Transverse colon (tissue), 4 donors: ENCODE measurements around the gene PTPRN2. TPM values are rescaled to one million over a fixed set of nuclear protein-coding genes. Genes with fewer than 3 reads are reported as not detected.

Source experiments
- DNase-seq: peaks from one replicate; pipeline ENCODE4 v3.0.0-alpha.2; 2019
- H3K27ac ChIP-seq, 4 donors: fragments of 200-600 bp; sonication (generic); 2 replicates each; pipeline ENCODE4 v1.5.1; 2016 to 2018; ENCODE audit warnings: inconsistent platforms in 4 of 4
- H3K27me3 ChIP-seq: fragments of 200-600 bp; sonication (generic); 2 replicates; pipeline ENCODE4 v1.5.1; 2017; ENCODE audit warnings: inconsistent platforms
- H3K36me3 ChIP-seq, 4 donors: fragments of 200-600 bp; sonication (generic); 2 replicates each; pipeline ENCODE4 v1.5.1; 2017 to 2019; ENCODE audit warnings: inconsistent platforms in 4 of 4
- H3K4me1 ChIP-seq, 4 donors: fragments of 200-600 bp; sonication (generic); 2 replicates each; pipeline ENCODE4 v1.5.1; 2017 to 2020; ENCODE audit warnings: inconsistent platforms in 4 of 4
- H3K4me3 ChIP-seq, 4 donors: fragments of 200-600 bp; sonication (generic); 1 replicate in 1 of 4; 2 replicates in 3 of 4; pipeline versions ENCODE4 v1.5.1 to v1.6.1; 2017 to 2019; ENCODE audit warnings: inconsistent platforms in 4 of 4
- H3K9me3 ChIP-seq, 2 donors: fragments of 200-600 bp; sonication (generic); 2 replicates each; pipeline ENCODE4 v1.5.1; 2017 to 2019; ENCODE audit warnings: inconsistent platforms in 2 of 2
- CTCF ChIP-seq, 5 experiments: fragments of 200-600 bp in 3 of 5; fragments of 450-650 bp in 2 of 5; sonication (generic) in 3 of 5; IDR thresholded peaks; 1 replicate in 2 of 5; 2 replicates in 3 of 5; pipeline ENCODE4 v1.5.1; 2016 to 2017; ENCODE audit warnings: antibody characterized with exemption in 5 of 5, inconsistent platforms in 3 of 5, mild to moderate bottlenecking in 2 of 5, moderate library complexity in 1 of 5
- EP300 ChIP-seq: sonication (generic); formaldehyde crosslinking; IDR thresholded peaks from one replicate; pipeline ENCODE4 v1.6.1; 2017; ENCODE audit warnings: antibody characterized with exemption, low read depth
- POLR2A ChIP-seq: fragments of 450-650 bp; IDR thresholded peaks from one replicate; pipeline ENCODE4 v1.6.1; 2016; ENCODE audit warnings: antibody characterized with exemption, mild to moderate bottlenecking, moderate library complexity
- POLR2AphosphoS5 ChIP-seq, 3 donors: sonication (generic); formaldehyde crosslinking; IDR thresholded peaks; one replicate each; pipeline ENCODE4 v1.6.1; 2016; ENCODE audit warnings: antibody characterized with exemption in 3 of 3
- WGBS, 2 donors: methylation state at CpG; one replicate each; pipeline ENCODE4 v1.1.5; 2018; ENCODE audit warnings: low coverage in 1 of 2; 5-methylcytosine and 5-hydroxymethylcytosine counted together
- in situ Hi-C, 4 donors: fragments of 200-750 bp; cut with MboI; loops; one replicate each; pipeline versions ENCODE4 v1.15.0 to v1.15.1; 2017; ENCODE audit warnings: low sequenced_read_pairs in 3 of 4, low pct_ligation_motif_present in 1 of 4, low pct_unique_long_range_greater_than_20kb in 1 of 4
- intact Hi-C: fragments of 100-400 bp; cut with DNase I; formaldehyde crosslinking; loops from one replicate; pipeline ENCODE4 v1.15.1; 2023; ENCODE audit warnings: low total_unique reads
- total RNA-seq, 4 donors: library from RNA; depleted of rRNA; stranded (reverse); fragments of >200 nt; gene quantifications; one replicate each; pipeline ENCODE4 v1.1.0, GENCODE V29; 2016

Gene PTPRN2
- total RNA-seq, 4 donors from 2014 or later, result 15.4 to 31.1 (median 21.8) TPM

- intact Hi-C loops, result no loop called here
- TF ChIP-seq POLR2A, result no peak
- no peak for TF ChIP-seq POLR2AphosphoS5 (IDR thresholded peaks at IDR 0.05)
- TF ChIP-seq EP300, result no peak
- no peak for TF ChIP-seq CTCF (IDR thresholded peaks at IDR 0.05)
- 76% methylated on average over 20 of the region's 21 CpGs; no CpG with 5 or more reads in 1 of the 2 donors for WGBS, 2 donors
These were observed 58.2 kb downstream of the PTPRN2 start for GRCh38 chr7:158529181-158530096.

GRCh38 chr7:158527915-158528502, 59.6 kb downstream of the PTPRN2 start:
- TF ChIP-seq EP300, result no peak
- no peak for TF ChIP-seq POLR2AphosphoS5 (IDR thresholded peaks at IDR 0.05)
- no peak for TF ChIP-seq POLR2A
- no peak for TF ChIP-seq CTCF (IDR thresholded peaks at IDR 0.05)
- intact Hi-C loops (no loop called here), in situ Hi-C loops (no loop called here)
- no peak overlapping the region for H3K4me3 ChIP-seq
- H3K27me3 ChIP-seq, result no peaks in the 10 kb centered on the region
- no peaks in the 10 kb centered on the region for H3K36me3 ChIP-seq
- no peaks in the 10 kb centered on the region for H3K9me3 ChIP-seq
- WGBS, 2 donors, result 69% methylated on average over 14 of the region's 14 CpGs; no CpG with 5 or more reads in 1 of the 2 donors
- DNase-seq, result no peak
- H3K27ac ChIP-seq, result no peak overlapping the region
- H3K4me1 ChIP-seq, result no peaks in the 10 kb centered on the region

More at GRCh38 chr7:158529181-158530096, 58.2 kb downstream of the PTPRN2 start:
- no peaks in the 10 kb centered on the region for H3K36me3 ChIP-seq
- no peak overlapping the region for H3K27ac ChIP-seq
- no peak for DNase-seq
- no peak overlapping the region for H3K4me3 ChIP-seq
- no peaks in the 10 kb centered on the region for H3K4me1 ChIP-seq
- H3K9me3 ChIP-seq, result no peaks in the 10 kb centered on the region
- in situ Hi-C loops, result no loop called here
- no peaks in the 10 kb centered on the region for H3K27me3 ChIP-seq

- Histone ChIP-seq H3K27me3 (no peaks in the 10 kb centered on the region), H3K27ac (no peak overlapping the region), H3K9me3 (no peaks in the 10 kb centered on the region), H3K4me1 (no peaks in the 10 kb centered on the region), H3K36me3 (no peaks in the 10 kb centered on the region), H3K4me3 (no peak overlapping the region)
- whole genome bisulfite sequencing, 2 donors, result 74 to 100% methylated on average over 3 to 10 of the region's 10 CpGs
- intact Hi-C loops, result no loop called here
- DNase-seq, result no peak
- in situ Hi-C loops, result no loop called here
- TF ChIP-seq CTCF (IDR thresholded peaks at IDR 0.05) (no peak), POLR2AphosphoS5 (IDR thresholded peaks at IDR 0.05) (no peak), EP300 (no peak), POLR2A (no peak)
These were observed 60.1 kb downstream of the PTPRN2 start for GRCh38 chr7:158527495-158527894.

GRCh38 chr7:158527038-158527437, 60.6 kb downstream of the PTPRN2 start:
- H3K27me3 ChIP-seq, result no peaks in the 10 kb centered on the region
- intact Hi-C loops (no loop called here), in situ Hi-C loops (no loop called here)
- H3K4me3 ChIP-seq, result no peak overlapping the region
- TF ChIP-seq POLR2A (no peak), EP300 (no peak), CTCF (IDR thresholded peaks at IDR 0.05) (no peak), POLR2AphosphoS5 (IDR thresholded peaks at IDR 0.05) (no peak)
- no peak for DNase-seq
- WGBS, 2 donors, result 89% methylated on average over 18 of the region's 18 CpGs; no CpG with 5 or more reads in 1 of the 2 donors
- no peaks in the 10 kb centered on the region for H3K9me3 ChIP-seq
- no peaks in the 10 kb centered on the region for H3K4me1 ChIP-seq
- H3K36me3 ChIP-seq, result no peaks in the 10 kb centered on the region
- no peak overlapping the region for H3K27ac ChIP-seq
